ENCODE measurements around the gene CASP1.
"Not testable (repeated sequence)": the region's sequence is repeated elsewhere in the genome, so short reads cannot be mapped to it uniquely, and the experiment has no call there.

The CASP1 gene

DNA sequence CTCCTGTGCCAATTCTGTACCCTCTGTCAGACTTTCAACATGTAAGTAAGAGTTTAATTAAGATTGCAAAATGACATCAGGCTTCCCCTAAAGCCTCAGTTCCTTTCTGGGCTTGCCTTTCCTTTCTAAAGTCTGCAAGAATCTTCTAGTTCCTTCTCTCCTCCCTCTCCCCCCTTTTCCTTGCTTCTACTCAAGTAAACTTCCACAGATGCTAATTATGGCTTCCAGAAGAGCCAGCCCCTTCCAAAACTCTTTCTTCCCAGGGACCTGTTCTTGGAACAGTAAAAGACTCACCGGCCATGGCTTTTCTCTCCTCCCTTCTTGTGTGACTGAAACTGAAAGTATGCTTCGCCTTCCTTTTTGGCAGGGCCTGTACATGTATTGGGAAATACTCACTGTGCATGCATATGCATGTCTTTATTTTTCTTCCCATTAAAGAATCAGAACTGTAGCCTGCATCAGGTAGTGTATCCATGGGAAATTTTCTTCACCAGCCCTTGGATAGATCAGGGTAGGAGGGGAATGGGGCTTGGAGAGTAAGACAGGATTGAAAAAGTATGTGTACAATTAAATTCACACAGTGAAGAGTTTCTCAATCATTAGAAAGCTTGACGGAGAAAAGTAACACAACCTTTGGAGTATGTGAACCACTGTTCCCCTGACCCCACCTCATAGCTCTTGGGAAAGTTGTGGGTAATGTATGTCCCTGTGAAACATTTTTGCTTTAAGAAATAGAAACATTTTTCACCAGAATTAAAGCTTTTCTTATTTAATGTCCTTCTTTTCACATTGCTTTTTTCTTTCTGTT lies at the start of gene CASP1:
Gene CASP1 (minus strand): TSS at position 332 of the 808 bp plus-strand sequence. CDS start 31 bp downstream, at position 301.
- no peaks in the 10 kb centered on the region for H3K27me3 Mint-ChIP-seq
- peak within 1 kb of the TSS; percentile 96 for H3K27ac Mint-ChIP-seq
- intact Hi-C loops (cut with micrococcal nuclease): loop anchor here (5.0 to 10.0 kb wide), 2 partner anchors 150 to 193 kb away; no protein-coding TSS in a partner anchor
- peak within 1 kb of the TSS; percentile 88 for H3K4me3 Mint-ChIP-seq
- peaks cover 63% of the 10 kb centered on the region for H3K4me1 Mint-ChIP-seq (ENCODE audit: low read depth)
- peaks cover 45% of the 10 kb centered on the region for H3K36me3 Mint-ChIP-seq (ENCODE audit: low read depth)
- no peaks in the 10 kb centered on the region for H3K9me3 Mint-ChIP-seq

DNA sequence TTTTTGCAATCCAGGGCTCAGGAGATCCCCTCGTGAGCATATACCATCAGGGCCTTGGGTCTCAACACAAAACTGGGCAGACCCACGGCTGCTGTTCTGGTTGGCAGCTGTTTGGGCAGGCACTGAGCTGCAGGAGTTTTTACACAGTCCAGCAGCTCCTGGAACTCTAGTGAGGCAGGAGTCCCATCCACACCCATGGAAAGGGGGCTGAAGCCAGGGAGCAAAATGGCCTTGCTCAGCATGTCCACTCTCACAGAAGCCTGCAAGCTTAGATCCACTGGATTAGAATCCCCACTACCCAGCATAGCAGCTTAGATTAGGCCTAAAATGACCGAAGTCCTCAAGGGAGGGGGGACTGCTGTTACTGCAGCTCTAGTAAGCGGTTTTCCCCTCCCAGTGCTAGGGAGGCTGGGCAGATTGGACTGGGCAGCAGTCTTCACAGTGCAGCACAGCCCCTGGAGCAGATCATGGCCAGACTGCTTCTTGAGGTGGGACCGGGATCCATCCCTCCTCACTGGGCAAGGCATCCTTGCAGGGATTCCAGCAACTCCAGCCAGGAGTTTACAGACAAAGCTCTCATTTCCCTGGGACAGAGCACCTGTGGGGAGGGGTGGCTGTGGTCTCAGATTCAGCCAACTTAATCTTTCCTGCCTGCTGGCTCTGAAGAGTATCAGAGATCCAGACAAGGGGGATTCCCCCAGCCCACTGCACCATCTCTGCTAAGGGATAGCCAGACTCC lies 46.6 kb upstream of the CASP1 start:
- Mint-ChIP-seq H3K27me3 (peaks cover 1% of the 10 kb centered on the region), H3K4me1 (ENCODE audit: low read depth) (peaks cover 30% of the 10 kb centered on the region), H3K4me3 (no peak overlapping the region), H3K9me3 (no peaks in the 10 kb centered on the region), H3K27ac (peak overlapping the region; percentile 79), H3K36me3 (ENCODE audit: low read depth) (no peaks in the 10 kb centered on the region)
- intact Hi-C loops (cut with micrococcal nuclease): no loop called here

DNA sequence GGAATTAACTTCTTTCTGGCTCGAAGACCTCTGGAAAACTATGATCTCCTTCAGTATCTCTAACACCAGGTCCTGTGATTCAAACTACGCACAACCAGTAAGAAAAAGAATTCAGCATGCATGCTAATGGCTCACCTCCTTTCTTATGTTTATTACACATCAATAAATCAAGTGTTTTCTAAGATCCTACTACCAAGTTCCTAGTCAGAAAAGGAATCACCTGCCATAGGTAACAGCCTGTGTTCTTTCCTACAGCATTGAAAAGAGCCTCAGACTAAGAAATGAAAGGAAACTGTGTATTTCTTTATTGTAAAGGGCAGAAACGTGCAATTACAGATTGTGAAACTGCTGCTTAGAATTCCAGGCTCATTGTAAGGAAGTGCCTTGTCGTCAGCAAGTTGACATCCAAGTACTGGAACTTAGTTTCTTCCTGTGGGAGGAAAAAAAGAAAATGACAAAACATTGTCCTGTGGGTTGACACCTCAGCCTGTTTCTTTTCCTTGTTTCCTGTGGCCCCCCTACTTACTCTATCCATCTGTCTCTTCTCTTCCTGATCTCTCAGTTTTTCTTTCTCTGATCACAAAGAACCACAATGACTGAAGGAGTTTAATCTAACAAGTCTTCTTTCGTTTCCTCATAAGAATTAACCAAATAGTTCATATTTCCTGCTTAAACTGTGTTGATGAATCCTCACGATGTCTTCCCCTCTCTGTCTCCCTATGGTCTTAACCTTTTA lies 45.4 kb upstream of the CASP1 start:
- intact Hi-C loops (cut with micrococcal nuclease); H3K27me3 Mint-ChIP-seq; H3K36me3 Mint-ChIP-seq (ENCODE audit: low read depth); H3K9me3 Mint-ChIP-seq: not testable (repeated sequence)
- Mint-ChIP-seq H3K27ac (peak overlapping the region; percentile 79), H3K4me1 (ENCODE audit: low read depth) (peaks cover 30% of the 10 kb centered on the region), H3K4me3 (peak overlapping the region; percentile 59)

DNA sequence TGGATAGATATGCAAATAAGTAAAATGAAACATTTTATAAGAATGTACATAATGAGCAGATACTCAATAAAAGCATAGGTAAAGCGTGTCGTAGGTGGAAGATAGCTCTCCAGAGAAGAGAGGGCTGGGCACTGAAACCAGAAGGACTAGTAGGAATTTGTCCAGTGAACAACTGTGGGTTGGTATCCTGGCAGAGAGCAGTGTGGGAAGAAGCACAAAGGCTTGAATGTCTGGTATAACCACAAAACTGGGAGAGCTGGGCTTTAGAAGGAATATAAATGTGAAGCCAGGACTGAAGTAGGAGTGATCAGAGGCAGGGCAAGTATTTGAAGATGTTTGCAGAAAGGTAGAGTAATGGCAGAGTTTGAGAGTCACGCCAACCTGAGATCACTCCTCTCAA lies 43.3 kb upstream of the CASP1 start:
- H3K27ac Mint-ChIP-seq: no peak overlapping the region
- no peaks in the 10 kb centered on the region for H3K36me3 Mint-ChIP-seq (ENCODE audit: low read depth)
- no peak overlapping the region for H3K4me3 Mint-ChIP-seq
- H3K27me3 Mint-ChIP-seq: no peaks in the 10 kb centered on the region
- H3K4me1 Mint-ChIP-seq (ENCODE audit: low read depth): peaks cover 30% of the 10 kb centered on the region
- intact Hi-C loops (cut with micrococcal nuclease): no loop called here
- no peaks in the 10 kb centered on the region for H3K9me3 Mint-ChIP-seq

DNA sequence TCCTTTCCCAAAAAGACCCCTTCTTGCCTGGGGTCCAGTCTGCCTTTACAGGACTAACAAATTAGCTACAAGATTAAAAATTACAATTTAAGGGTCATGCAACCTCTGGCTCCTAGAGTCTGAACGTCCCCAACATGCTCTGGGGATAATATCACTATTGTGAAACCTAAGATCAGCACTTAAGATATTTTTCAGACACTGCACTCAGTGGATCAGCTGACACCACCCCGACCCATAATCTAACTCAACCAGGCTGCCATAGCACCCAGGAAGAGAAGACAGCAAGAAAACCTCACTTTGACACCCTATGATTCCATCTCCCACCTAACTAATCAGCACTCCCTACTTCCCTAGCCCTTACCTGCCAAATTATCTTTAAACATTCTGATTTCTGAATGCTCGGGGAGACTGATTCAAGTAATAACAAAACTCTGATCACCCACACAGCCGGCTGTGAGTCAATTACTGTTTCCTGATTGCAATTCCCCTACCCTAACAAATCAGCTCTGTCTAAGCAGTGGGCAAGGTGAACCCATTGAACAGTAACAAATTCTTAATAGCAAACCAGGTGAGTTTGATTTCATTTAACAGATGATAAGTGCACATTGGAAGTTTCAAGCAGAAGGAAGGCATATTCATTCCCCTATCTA lies 42.3 kb upstream of the CASP1 start:
- H3K27ac Mint-ChIP-seq: peak overlapping the region; percentile 45

DNA sequence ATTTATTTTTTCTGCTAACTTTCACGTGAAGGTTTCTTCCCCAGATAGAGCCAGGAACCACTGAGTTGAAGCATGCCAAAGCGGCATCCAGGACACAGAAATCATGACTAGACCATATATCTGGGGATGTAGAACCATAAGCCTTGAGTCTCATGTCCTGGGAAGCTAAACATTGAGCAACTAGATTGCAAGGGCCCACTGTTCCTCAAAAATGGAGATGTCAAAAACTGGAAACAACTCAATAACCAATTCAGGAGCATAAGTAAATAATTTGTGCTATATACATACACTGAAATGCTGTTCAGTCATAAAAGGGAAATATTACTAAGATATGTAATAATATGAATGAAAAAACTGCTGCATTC lies 39.2 kb upstream of the CASP1 start:
- Mint-ChIP-seq H3K9me3 (no peaks in the 10 kb centered on the region), H3K4me1 (ENCODE audit: low read depth) (peaks cover 29% of the 10 kb centered on the region), H3K27me3 (no peaks in the 10 kb centered on the region), H3K27ac (no peak overlapping the region), H3K36me3 (ENCODE audit: low read depth) (no peaks in the 10 kb centered on the region), H3K4me3 (no peak overlapping the region)
- intact Hi-C loops (cut with micrococcal nuclease): no loop called here

More for the DNA sequence above, 42.3 kb upstream of the CASP1 start:
- H3K36me3 Mint-ChIP-seq (ENCODE audit: low read depth); H3K4me3 Mint-ChIP-seq; H3K9me3 Mint-ChIP-seq; H3K27me3 Mint-ChIP-seq; intact Hi-C loops (cut with micrococcal nuclease): not testable (repeated sequence)
- H3K4me1 Mint-ChIP-seq (ENCODE audit: low read depth): peaks cover 30% of the 10 kb centered on the region

DNA sequence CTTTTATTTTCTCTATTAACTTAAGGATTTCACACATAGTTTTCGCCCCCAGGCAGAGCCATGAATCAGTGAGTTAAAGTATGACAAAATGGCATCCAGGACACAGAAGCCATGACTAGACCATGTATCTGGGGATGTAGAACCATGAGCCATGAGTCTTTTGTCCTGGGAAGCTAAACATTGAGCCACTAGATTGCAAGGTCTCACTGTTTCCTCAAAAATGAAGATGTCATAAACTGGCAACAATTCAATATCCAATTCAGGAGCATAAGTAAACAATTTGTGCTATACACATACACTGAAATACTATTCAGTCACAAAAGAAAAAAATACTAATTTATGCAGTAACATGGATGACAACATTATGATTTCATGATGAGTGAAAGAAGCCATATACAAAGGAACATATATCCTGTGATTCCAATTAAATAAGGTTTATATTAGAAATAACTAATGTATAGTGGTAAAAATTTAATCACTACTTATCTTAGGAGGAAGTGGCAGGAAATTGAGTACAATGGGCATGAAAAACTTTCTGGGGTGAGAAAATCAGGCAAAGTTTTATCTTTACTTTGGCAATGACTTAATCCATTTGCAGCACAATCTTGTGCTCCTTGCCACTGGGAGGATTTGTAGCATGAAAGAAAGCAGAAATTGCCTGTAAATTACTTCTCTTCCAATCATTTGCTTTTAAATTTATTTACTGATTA lies 38.7 kb upstream of the CASP1 start:
- Mint-ChIP-seq H3K4me3 (no peak overlapping the region), H3K27me3 (no peaks in the 10 kb centered on the region), H3K4me1 (ENCODE audit: low read depth) (peaks cover 29% of the 10 kb centered on the region), H3K9me3 (no peaks in the 10 kb centered on the region), H3K27ac (no peak overlapping the region), H3K36me3 (ENCODE audit: low read depth) (no peaks in the 10 kb centered on the region)
- intact Hi-C loops (cut with micrococcal nuclease): no loop called here

DNA sequence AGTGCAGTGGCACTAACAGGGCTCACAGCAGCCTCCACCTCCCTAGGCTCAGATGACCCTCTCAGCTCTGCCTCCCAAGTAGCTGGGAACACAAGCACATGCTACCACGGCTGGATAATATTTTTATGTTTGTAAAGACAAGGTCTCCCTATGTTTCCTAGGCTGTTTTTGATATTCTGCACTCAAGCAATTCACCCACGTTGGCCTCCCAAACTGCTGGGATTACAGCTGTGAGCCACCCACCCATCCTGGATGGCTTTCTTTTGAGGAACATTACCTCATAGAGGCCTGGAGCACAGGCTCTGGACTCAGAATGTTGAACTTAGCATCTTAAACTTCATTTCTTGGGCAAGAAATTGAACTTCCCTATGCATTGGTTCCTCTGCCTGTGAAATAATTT lies 37.1 kb upstream of the CASP1 start:
- H3K4me3 Mint-ChIP-seq; H3K36me3 Mint-ChIP-seq (ENCODE audit: low read depth); H3K27ac Mint-ChIP-seq; intact Hi-C loops (cut with micrococcal nuclease); H3K9me3 Mint-ChIP-seq; H3K27me3 Mint-ChIP-seq: not testable (repeated sequence)
- H3K4me1 Mint-ChIP-seq (ENCODE audit: low read depth): peaks cover 19% of the 10 kb centered on the region

DNA sequence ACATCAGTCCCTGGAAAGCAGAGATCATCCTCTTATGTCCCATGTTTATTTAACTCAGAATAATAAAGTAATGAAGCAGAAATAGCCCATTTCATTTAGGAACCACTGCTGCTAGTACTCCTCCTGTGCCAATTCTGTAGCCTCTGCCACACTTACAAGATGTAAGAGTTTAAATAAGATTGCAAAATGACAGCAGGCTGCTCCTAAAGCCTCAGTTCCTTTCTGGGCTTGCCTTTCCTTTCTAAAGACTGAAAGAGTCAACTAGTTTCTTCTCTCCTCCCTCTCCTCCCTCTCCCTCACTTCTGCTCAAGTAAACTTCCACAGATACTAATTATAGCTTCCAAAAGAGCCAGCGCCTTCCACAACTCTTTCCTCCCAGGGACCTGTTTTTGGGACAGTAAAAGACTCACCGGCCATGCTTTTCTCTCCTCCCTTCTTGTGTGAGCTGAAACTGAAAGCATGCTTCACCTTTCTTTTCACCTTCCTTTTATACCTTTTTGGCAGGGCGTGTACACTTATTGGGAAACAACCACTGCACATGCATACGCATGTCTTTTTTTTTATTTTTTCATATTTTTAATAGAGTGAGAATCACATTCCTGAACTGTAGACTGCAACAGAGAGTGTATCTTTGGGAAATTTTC lies 36.3 kb upstream of the CASP1 start:
- no peaks in the 10 kb centered on the region for H3K27me3 Mint-ChIP-seq
- no peaks in the 10 kb centered on the region for H3K36me3 Mint-ChIP-seq (ENCODE audit: low read depth)
- peaks cover 18% of the 10 kb centered on the region for H3K4me1 Mint-ChIP-seq (ENCODE audit: low read depth)
- intact Hi-C loops (cut with micrococcal nuclease): no loop called here
- peak overlapping the region; percentile 5 for H3K27ac Mint-ChIP-seq
- no peak overlapping the region for H3K4me3 Mint-ChIP-seq
- H3K9me3 Mint-ChIP-seq: no peaks in the 10 kb centered on the region

DNA sequence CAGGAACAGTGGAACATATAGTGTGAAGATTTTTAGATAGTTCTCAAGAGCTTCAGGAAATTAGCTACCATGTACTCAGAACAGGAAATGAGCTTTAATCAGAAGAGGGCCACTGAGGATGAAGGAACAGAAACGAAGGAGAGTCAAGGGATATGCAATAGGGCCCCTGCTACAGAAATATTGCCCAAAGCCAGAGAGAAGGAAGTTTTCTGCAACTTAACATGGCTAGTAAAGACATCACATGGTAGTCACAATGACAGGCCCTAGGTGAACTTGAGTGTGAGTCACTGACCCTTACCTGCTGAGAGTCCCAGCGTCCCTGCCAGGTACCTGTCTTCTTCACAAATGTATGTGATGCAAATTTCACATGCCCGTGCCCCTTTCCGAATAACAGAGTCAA lies 35.4 kb upstream of the CASP1 start:
- intact Hi-C loops (cut with micrococcal nuclease): no loop called here
- no peaks in the 10 kb centered on the region for H3K36me3 Mint-ChIP-seq (ENCODE audit: low read depth)

DNA sequence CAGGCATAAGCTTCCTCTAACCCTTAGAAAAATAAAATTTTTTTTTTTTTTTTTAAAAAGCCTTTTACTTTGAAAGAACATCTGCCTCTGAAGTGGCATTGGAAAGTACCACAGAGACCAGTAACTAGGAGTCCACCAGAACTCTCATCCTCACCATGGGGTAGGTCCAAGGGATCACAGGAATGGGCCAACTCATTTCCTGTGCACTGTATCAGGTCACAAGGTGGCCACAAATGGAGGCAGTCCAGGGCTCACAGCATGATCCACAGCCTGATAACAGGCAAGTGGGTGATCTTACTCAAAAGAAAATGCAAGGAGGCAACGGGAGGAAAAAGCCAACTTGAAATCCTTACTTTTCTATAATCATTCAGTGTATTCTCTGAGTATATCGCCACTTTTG lies 34.8 kb upstream of the CASP1 start:
- H3K4me3 Mint-ChIP-seq; intact Hi-C loops (cut with micrococcal nuclease): not testable (repeated sequence)

More for the DNA sequence above, 35.4 kb upstream of the CASP1 start:
- H3K4me3 Mint-ChIP-seq: no peak overlapping the region
- no peaks in the 10 kb centered on the region for H3K9me3 Mint-ChIP-seq
- peaks cover 18% of the 10 kb centered on the region for H3K4me1 Mint-ChIP-seq (ENCODE audit: low read depth)
- H3K27me3 Mint-ChIP-seq: no peaks in the 10 kb centered on the region
- H3K27ac Mint-ChIP-seq: peak overlapping the region; percentile 48

DNA sequence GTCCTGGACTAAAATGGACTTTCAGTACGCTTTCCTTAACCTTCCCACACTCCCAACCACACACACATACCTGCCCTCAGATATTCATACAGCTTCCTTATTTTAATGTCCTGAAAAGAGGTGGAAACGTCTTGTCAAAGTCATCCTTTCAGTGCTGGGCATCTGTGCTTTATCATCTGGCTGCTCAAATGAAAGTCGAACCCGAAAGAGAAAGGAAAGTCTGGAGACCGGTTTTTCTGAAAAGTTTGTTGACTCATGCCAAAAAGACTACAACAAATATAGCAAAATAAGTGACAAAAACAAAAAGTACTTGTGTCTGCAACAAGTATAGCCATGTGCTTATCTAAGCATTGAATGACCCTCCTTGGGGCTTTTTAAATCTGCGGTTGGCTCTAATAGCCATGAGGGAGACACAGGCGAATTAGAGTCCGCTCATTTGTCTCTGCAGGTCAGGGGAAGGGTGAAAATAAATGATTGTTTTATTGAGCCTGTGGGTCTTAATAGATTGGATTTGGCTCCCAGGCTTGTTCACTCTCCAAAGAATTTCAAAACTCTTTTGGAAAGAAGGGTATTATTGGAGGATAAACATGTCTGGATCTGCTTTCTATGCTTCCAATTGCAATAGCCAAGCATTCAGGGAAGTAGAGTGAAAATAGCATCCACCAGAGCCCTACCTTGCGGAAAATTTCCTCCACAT lies 28.4 kb upstream of the CASP1 start:
- H3K27ac Mint-ChIP-seq; H3K4me3 Mint-ChIP-seq; H3K27me3 Mint-ChIP-seq; intact Hi-C loops (cut with micrococcal nuclease); H3K4me1 Mint-ChIP-seq (ENCODE audit: low read depth); H3K9me3 Mint-ChIP-seq; H3K36me3 Mint-ChIP-seq (ENCODE audit: low read depth): not testable (repeated sequence)

More for the DNA sequence above, 34.8 kb upstream of the CASP1 start:
- peak overlapping the region; percentile 48 for H3K27ac Mint-ChIP-seq
- peaks cover 18% of the 10 kb centered on the region for H3K4me1 Mint-ChIP-seq (ENCODE audit: low read depth)
- not testable (repeated sequence) for H3K9me3 Mint-ChIP-seq; H3K27me3 Mint-ChIP-seq; H3K36me3 Mint-ChIP-seq (ENCODE audit: low read depth)
